MCF 10A (cell line): ENCODE data around the gene NUPR1. TPM values are rescaled to one million over a fixed set of nuclear protein-coding genes. Genes with fewer than 3 reads are reported as not detected.

Source experiments
- BruUV-seq: library from RNA; stranded (reverse); fragments of 400-500 nt; replicated peaks from 2 replicates; lab custom pipeline; 2021; lab: Mats Ljungman, UMichigan
- CTCF ChIA-PET: fragments of 300-600 bp; sonication (Branson Sonifier 250); formaldehyde crosslinking; extraction: SDS; loops from one replicate; lab custom pipeline; 2021; ENCODE audit warnings: antibody characterized with exemption, inconsistent platforms; lab: Yijun Ruan, JAX
- POLR2A ChIA-PET: fragments of 300-600, 350-650 bp; sonication (Branson Sonifier 250); formaldehyde crosslinking; extraction: SDS; loops from one replicate; lab custom pipeline; 2020; ENCODE audit warnings: antibody characterized with exemption, inconsistent platforms; lab: Yijun Ruan, JAX
- DNase-seq: peaks from one replicate; pipeline ENCODE4 v3.0.0-alpha.2; 2018; ENCODE audit not compliant: unreplicated experiment
- H3K27ac Mint-ChIP-seq: one replicate; pipeline ENCODE4 v1.8.0; 2022; ENCODE audit warnings: mild to moderate bottlenecking, low read depth, mixed read lengths; ENCODE audit not compliant: unreplicated experiment
- H3K27me3 Mint-ChIP-seq: one replicate; pipeline ENCODE4 v1.8.0; 2022; ENCODE audit warnings: mixed read lengths; ENCODE audit not compliant: insufficient read depth, unreplicated experiment
- H3K36me3 Mint-ChIP-seq: one replicate; pipeline ENCODE4 v1.8.0; 2022; ENCODE audit warnings: mild to moderate bottlenecking, moderate library complexity, mixed read lengths; ENCODE audit not compliant: insufficient read depth, unreplicated experiment
- H3K4me1 Mint-ChIP-seq: one replicate; pipeline ENCODE4 v1.8.0; 2022; ENCODE audit warnings: mixed read lengths; ENCODE audit not compliant: insufficient read depth, unreplicated experiment
- H3K4me3 Mint-ChIP-seq: one replicate; pipeline ENCODE4 v1.8.0; 2022; ENCODE audit warnings: mild to moderate bottlenecking, moderate library complexity, mixed read lengths; ENCODE audit not compliant: unreplicated experiment
- H3K9me3 Mint-ChIP-seq: one replicate; pipeline ENCODE4 v1.8.0; 2022; ENCODE audit warnings: mixed read lengths; ENCODE audit not compliant: unreplicated experiment
- intact Hi-C: fragments of 100-400 bp; cut with micrococcal nuclease; formaldehyde crosslinking; loops from 2 replicates; pipeline ENCODE4 v1.14.1; 2022
- total RNA-seq: library from RNA; stranded (reverse); gene quantifications from 2 replicates; pipeline ENCODE4 v1.2.3, GENCODE V29; 2022
- TF ChIP-seq, protein P1 (sequence below): fragments of 200-600 bp; IDR thresholded peaks from one replicate; pipeline ENCODE4 v1.8.0; 2022; ENCODE audit warnings: antibody characterized with exemption, mild to moderate bottlenecking; ENCODE audit not compliant: unreplicated experiment

The NUPR1 gene
- total RNA-seq, 1 experiment from 2014 or later = 291 TPM

GRCh38 chr16:28555561-28555960 lies 16.8 kb upstream of the NUPR1 start:
- DNase-seq = no peak
- H3K36me3 Mint-ChIP-seq = peaks cover 9% of the 10 kb centered on the region
- intact Hi-C loops = no loop called here

GRCh38 chr16:28554634-28555423 lies 16.1 kb upstream of the NUPR1 start:
- H3K4me3 Mint-ChIP-seq = peak overlapping the region; percentile 80
- no peak for DNase-seq
- ChIA-PET POLR2A (interaction anchor here (0.7 to 1.6 kb wide), 6 partner anchors 8 to 267 kb away, joined by 3 to 7 read pairs (median 4); partner anchors contain the start of genes ATXN2L and NUPR1), CTCF (interaction anchor here (0.6 to 1.7 kb wide), 12 partner anchors 9 to 396 kb away, joined by 3 to 8 read pairs (median 3); partner anchors contain the start of gene NFATC2IP)
- TF ChIP-seq, protein P1, sequence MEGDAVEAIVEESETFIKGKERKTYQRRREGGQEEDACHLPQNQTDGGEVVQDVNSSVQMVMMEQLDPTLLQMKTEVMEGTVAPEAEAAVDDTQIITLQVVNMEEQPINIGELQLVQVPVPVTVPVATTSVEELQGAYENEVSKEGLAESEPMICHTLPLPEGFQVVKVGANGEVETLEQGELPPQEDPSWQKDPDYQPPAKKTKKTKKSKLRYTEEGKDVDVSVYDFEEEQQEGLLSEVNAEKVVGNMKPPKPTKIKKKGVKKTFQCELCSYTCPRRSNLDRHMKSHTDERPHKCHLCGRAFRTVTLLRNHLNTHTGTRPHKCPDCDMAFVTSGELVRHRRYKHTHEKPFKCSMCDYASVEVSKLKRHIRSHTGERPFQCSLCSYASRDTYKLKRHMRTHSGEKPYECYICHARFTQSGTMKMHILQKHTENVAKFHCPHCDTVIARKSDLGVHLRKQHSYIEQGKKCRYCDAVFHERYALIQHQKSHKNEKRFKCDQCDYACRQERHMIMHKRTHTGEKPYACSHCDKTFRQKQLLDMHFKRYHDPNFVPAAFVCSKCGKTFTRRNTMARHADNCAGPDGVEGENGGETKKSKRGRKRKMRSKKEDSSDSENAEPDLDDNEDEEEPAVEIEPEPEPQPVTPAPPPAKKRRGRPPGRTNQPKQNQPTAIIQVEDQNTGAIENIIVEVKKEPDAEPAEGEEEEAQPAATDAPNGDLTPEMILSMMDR = no peak
- H3K36me3 Mint-ChIP-seq = peaks cover 9% of the 10 kb centered on the region
- BruUV-seq = no TSS peak
- intact Hi-C loops = no loop called here
- H3K4me1 Mint-ChIP-seq = peaks cover 7% of the 10 kb centered on the region
- H3K27me3 Mint-ChIP-seq = no peaks in the 10 kb centered on the region
- H3K9me3 Mint-ChIP-seq = no peaks in the 10 kb centered on the region
- no peak overlapping the region for H3K27ac Mint-ChIP-seq

More at GRCh38 chr16:28555561-28555960, 16.8 kb upstream of the NUPR1 start:
- ChIA-PET CTCF (interaction anchor here (0.6 to 1.7 kb wide), 6 partner anchors 8 to 273 kb away, joined by 3 to 8 read pairs (median 3); no protein-coding TSS in a partner anchor), POLR2A (interaction anchor here (0.9 to 1.6 kb wide), 2 partner anchors 20 to 267 kb away, joined by 4 to 7 read pairs; partner anchors contain the start of gene ATXN2L)
- peaks cover 7% of the 10 kb centered on the region for H3K4me1 Mint-ChIP-seq
- TF ChIP-seq, protein P1 = no peak
- H3K4me3 Mint-ChIP-seq = no peak overlapping the region
- no TSS peak for BruUV-seq
- no peaks in the 10 kb centered on the region for H3K9me3 Mint-ChIP-seq
- no peaks in the 10 kb centered on the region for H3K27me3 Mint-ChIP-seq
- H3K27ac Mint-ChIP-seq = no peak overlapping the region

DNA sequence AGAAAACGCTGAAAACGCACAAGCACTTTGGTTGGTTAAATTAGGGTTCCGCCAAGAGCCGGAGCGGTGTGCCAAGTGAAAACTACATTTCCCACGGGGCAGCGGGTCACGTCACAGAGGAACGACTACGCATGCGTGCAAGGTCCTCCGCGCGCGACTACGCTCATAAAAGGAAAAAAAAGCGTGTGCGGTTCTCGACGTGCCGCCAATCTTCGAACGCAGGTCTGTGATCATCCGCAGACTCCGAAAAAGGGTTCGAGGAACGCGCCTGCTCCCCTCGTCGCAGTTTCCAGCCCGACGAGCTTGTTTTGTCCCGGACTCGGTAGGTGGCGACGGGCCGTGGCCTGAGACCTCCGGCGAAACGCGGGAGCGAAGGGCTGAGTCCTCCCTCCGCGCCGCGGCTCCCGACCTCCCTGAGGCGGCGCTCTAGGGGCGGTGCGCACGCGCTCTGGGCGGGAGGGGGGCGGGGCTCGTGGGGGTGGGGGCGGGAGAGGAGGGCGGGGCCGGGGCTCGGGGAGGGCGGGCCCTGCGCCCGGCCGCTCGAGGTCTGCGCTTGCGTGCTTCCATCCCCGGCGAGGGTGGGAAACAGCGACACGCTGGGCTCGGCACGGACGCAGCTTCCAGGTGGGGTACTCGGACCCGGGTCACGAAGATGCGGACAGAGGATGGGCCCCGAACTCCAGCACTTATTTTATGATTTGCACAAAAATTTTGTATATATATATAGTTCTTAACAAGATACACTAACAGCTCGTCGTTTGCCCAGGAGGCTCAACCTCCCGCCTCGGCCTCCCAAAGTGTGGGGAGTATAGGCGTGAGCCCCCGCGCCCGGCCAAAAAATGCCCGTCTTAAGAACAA lies 15.2 kb upstream of the NUPR1 start, which contains the start of gene SGF29:
Gene SGF29 (plus strand): TSS at position 145 of the 858 bp plus-strand sequence. CDS start 27,150 bp downstream, outside the sequence.
- H3K27ac Mint-ChIP-seq = peak within 1 kb of the TSS; percentile 88
- peak; percentile 84 for DNase-seq
- BruUV-seq = TSS peak; percentile 98
- no peaks in the 10 kb centered on the region for H3K27me3 Mint-ChIP-seq
- POLR2A ChIA-PET = interaction anchor here (0.7 to 1.6 kb wide), 8 partner anchors 9 to 290 kb away, joined by 3 to 9 read pairs (median 4); partner anchors contain the start of genes ATXN2L and NUPR1
- peaks cover 9% of the 10 kb centered on the region for H3K36me3 Mint-ChIP-seq
- CTCF ChIA-PET = interaction anchor here (0.6 to 1.7 kb wide), 9 partner anchors 9 to 1216 kb away, joined by 3 to 4 read pairs (median 3); partner anchors contain the start of gene NFATC2IP
- TF ChIP-seq, protein P1 = no peak
- no peaks in the 10 kb centered on the region for H3K9me3 Mint-ChIP-seq
- intact Hi-C loops = no loop called here
- peak within 1 kb of the TSS; percentile 80 for H3K4me3 Mint-ChIP-seq
- peaks cover 12% of the 10 kb centered on the region for H3K4me1 Mint-ChIP-seq
